DMS79 (cell line): ENCODE results near the gene TTC6.

ENCODE experiments used
- DNase-seq: peaks from one replicate; lab custom pipeline; 2025; lab: John Stamatoyannopoulos, UW

TTC6 gene

GRCh38 chr14:37585971-37586796, 9.2 kb upstream of the TTC6 start:
- DNase-seq: no peak

- DNase-seq: no peak
Observed at GRCh38 chr14:37586797-37587130, 8.7 kb upstream of the TTC6 start.

- no peak for DNase-seq
Observed at GRCh38 chr14:37587131-37587803, 8.2 kb upstream of the TTC6 start.

- DNase-seq: no peak
Observed at GRCh38 chr14:37587881-37588666, 7.4 kb upstream of the TTC6 start.

- DNase-seq: peak; percentile 9
Observed at GRCh38 chr14:37588667-37588955, 6.8 kb upstream of the TTC6 start.

GRCh38 chr14:37588956-37589714, 6.3 kb upstream of the TTC6 start:
- peak; percentile 24 for DNase-seq

- peak; percentile 22 for DNase-seq
Observed at GRCh38 chr14:37589715-37590427, 5.6 kb upstream of the TTC6 start.

- peak; percentile 30 for DNase-seq
Observed at GRCh38 chr14:37590428-37591139, 4.8 kb upstream of the TTC6 start.

- DNase-seq: peak; percentile 54
Observed at GRCh38 chr14:37591311-37591940, 4.0 kb upstream of the TTC6 start.

GRCh38 chr14:37591941-37592481, 3.4 kb upstream of the TTC6 start:
- peak; percentile 59 for DNase-seq

GRCh38 chr14:37592482-37593408, 2.7 kb upstream of the TTC6 start:
- peak; percentile 53 for DNase-seq

- peak; percentile 32 for DNase-seq
Observed at GRCh38 chr14:37593511-37594237, 1.8 kb upstream of the TTC6 start.

- DNase-seq: peak; percentile 90
Observed at GRCh38 chr14:37594238-37594970, 1.0 kb upstream of the TTC6 start.

- peak; percentile 96 for DNase-seq
Observed at GRCh38 chr14:37595809-37596621, 586 bp downstream of the TTC6 start.

GRCh38 chr14:37596790-37597472, 1.5 kb downstream of the TTC6 start:
- peak; percentile 43 for DNase-seq

- peak; percentile 79 for DNase-seq
Observed at GRCh38 chr14:37597538-37597913, 2.1 kb downstream of the TTC6 start.
